Activated CD4-positive, alpha-beta T cell treated with anti-CD3 and anti-CD28 coated beads for 36 hours (primary cell): ENCODE data around the gene TGFBR3. TPM values are rescaled to one million over a fixed set of nuclear protein-coding genes. Genes with fewer than 3 reads are reported as not detected.

Source experiments
- ATAC-seq: fragments of 200-7000 bp; cut with Tn5 transposase; one replicate; pipeline ENCODE4 v1.10.0; 2021; ENCODE audit warnings: mild to moderate bottlenecking, moderate library complexity
- CTCF ChIA-PET: fragments of 350-600 bp; sonication (Branson Sonifier 250); formaldehyde crosslinking; loops from one replicate; lab custom pipeline; 2021; ENCODE audit warnings: antibody characterized with exemption; lab: Charles Lee
- POLR2A ChIA-PET: fragments of 350-600 bp; sonication (Branson Sonifier 250); formaldehyde crosslinking; loops from one replicate; lab custom pipeline; 2021; ENCODE audit warnings: antibody characterized with exemption, inconsistent platforms; lab: Charles Lee
- DNase-seq: peaks from one replicate; pipeline ENCODE4 v3.0.0-alpha.2; 2020
- H3K27ac Mint-ChIP-seq: one replicate; pipeline ENCODE4 v1.8.0; 2021; ENCODE audit warnings: mixed read lengths
- H3K27me3 Mint-ChIP-seq: one replicate; pipeline ENCODE4 v1.8.0; 2021; ENCODE audit warnings: mixed read lengths
- H3K36me3 Mint-ChIP-seq: one replicate; pipeline ENCODE4 v1.8.0; 2021; ENCODE audit warnings: low read depth, mixed read lengths
- H3K4me1 Mint-ChIP-seq: one replicate; pipeline ENCODE4 v1.8.0; 2021; ENCODE audit warnings: mixed read lengths
- H3K4me3 Mint-ChIP-seq: one replicate; pipeline ENCODE4 v1.8.0; 2021; ENCODE audit warnings: mild to moderate bottlenecking, moderate library complexity, mixed read lengths
- H3K9me3 Mint-ChIP-seq: one replicate; pipeline ENCODE4 v1.8.0; 2021; ENCODE audit warnings: low read depth, mixed read lengths
- intact Hi-C, 2 experiments: fragments of 100-400 bp; cut with DNase I in 1 of 2; cut with micrococcal nuclease in 1 of 2; formaldehyde crosslinking; loops; one replicate each; pipeline versions ENCODE4 v1.14.2 to v1.15.1; 2022 to 2024; cut with DNase I, micrococcal nuclease
- total RNA-seq, 2 experiments: library from RNA; stranded (reverse); gene quantifications; one replicate each; pipeline ENCODE4 v1.2.3, GENCODE V29; 2021

Gene TGFBR3
- total RNA-seq, 2 experiments from 2014 or later, result 4.2 to 4.5 TPM

DNA sequence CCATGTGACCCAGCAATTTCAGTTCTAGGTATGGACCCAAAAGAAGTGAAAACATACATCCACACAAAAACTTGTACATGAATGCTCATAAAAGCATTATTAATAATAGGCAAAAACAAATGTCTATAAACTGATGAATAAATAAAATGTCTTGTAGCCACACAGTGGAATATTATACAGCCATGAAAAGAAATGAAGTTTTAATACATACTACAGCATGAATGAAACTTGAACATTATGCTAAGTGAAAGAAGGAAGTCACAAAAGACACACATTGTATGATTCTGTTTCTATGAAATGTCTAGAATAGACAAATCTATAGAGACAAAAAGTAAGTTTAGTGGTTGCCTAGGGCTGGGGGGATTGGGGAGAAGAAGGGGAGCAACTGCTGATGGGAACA is 255.1 kb downstream of the TGFBR3 start:
- intact Hi-C loops, result no loop called here
- POLR2A ChIA-PET, result no interaction called here
- Mint-ChIP-seq H3K27me3 (no peaks in the 10 kb centered on the region), H3K4me3 (no peak overlapping the region), H3K36me3 (no peaks in the 10 kb centered on the region), H3K27ac (no peak overlapping the region), H3K9me3 (no peaks in the 10 kb centered on the region), H3K4me1 (peaks cover 5% of the 10 kb centered on the region)
- CTCF ChIA-PET, result no interaction called here
- ATAC-seq, result no peak
- no peak for DNase-seq

Other genes with a start within 250 kb of the TGFBR3 start
- not detected for gene BRDT, start 63.2 kb upstream of the TGFBR3 start, total RNA-seq
- 1 to 10 TPM in 1 of 2 experiments, under 1 TPM in 1; 0.94 to 1.0 TPM for gene EPHX4, start 143.8 kb upstream of the TGFBR3 start, total RNA-seq
- not detected for gene SETSIP, start 189.3 kb upstream of the TGFBR3 start, total RNA-seq
- gene BTBD8, start 194.2 kb upstream of the TGFBR3 start, total RNA-seq, result 1 to 10 TPM; 1.8 to 2.4 TPM